ENCODE results near the gene AHI1. TPM values are rescaled to one million over a fixed set of nuclear protein-coding genes. Genes with fewer than 3 reads are reported as not detected.

AHI1 gene
- total RNA-seq, 1 experiment from 2014 or later: 22.8 TPM

GRCh38 chr6:135411849-135412248, 85.7 kb downstream of the AHI1 start:
- BruUV-seq (replicated peaks): no TSS peak
- Histone ChIP-seq H3K4me3 (ENCODE audit: low read depth, low read length, poor library complexity, severe bottlenecking) (no peak overlapping the region), H3K27me3 (replicated peaks; ENCODE audit: insufficient read depth, low read depth, low read length, poor library complexity) (no peaks in the 10 kb centered on the region), H3K27ac (ENCODE audit: low read depth, low read length, poor library complexity, severe bottlenecking) (no peak overlapping the region), H3K36me3 (ENCODE audit: insufficient read depth, low read length, poor library complexity, severe bottlenecking) (no peaks in the 10 kb centered on the region), H3K9me3 (ENCODE audit: low read depth, low read length, poor library complexity, severe bottlenecking) (no peaks in the 10 kb centered on the region), H3K4me1 (ENCODE audit: insufficient read depth, low read length, poor library complexity, severe bottlenecking) (no peaks in the 10 kb centered on the region)
- TF ChIP-seq CTCF (conservative IDR thresholded peaks at IDR 0.05; ENCODE audit: low read depth, low read length) (no peak), EZH2 (IDR thresholded peaks at IDR 0.05; ENCODE audit: borderline replicate concordance, low read depth, low read length, poor library complexity, severe bottlenecking) (no peak)
- intact Hi-C loops (cut with micrococcal nuclease; ENCODE audit: unreplicated experiment): no loop called here
- ChIA-PET CTCF (no interaction called here), POLR2A (ENCODE audit: low non-redundant PET) (no interaction called here)
- DNase-seq (ENCODE audit: low spot score): no peak

- CTCF ChIA-PET: no interaction called here
- intact Hi-C loops (cut with micrococcal nuclease; ENCODE audit: unreplicated experiment): no loop called here
- no peaks in the 10 kb centered on the region for H3K36me3 ChIP-seq (ENCODE audit: insufficient read depth, low read length, poor library complexity, severe bottlenecking)
- TF ChIP-seq EZH2 (IDR thresholded peaks at IDR 0.05; ENCODE audit: borderline replicate concordance, low read depth, low read length, poor library complexity, severe bottlenecking) (no peak), CTCF (conservative IDR thresholded peaks at IDR 0.05; ENCODE audit: low read depth, low read length) (peak; percentile 33; the same call in 1 of the 2 replicates)
- H3K27me3 ChIP-seq (replicated peaks; ENCODE audit: insufficient read depth, low read depth, low read length, poor library complexity): no peaks in the 10 kb centered on the region
- no peak for DNase-seq (ENCODE audit: low spot score)
- no peak overlapping the region for H3K27ac ChIP-seq (ENCODE audit: low read depth, low read length, poor library complexity, severe bottlenecking)
- H3K4me1 ChIP-seq (ENCODE audit: insufficient read depth, low read length, poor library complexity, severe bottlenecking): no peaks in the 10 kb centered on the region
- H3K4me3 ChIP-seq (ENCODE audit: low read depth, low read length, poor library complexity, severe bottlenecking): no peak overlapping the region
- no TSS peak for BruUV-seq (replicated peaks)
- H3K9me3 ChIP-seq (ENCODE audit: low read depth, low read length, poor library complexity, severe bottlenecking): no peaks in the 10 kb centered on the region
- POLR2A ChIA-PET (ENCODE audit: low non-redundant PET): no interaction called here
Observed at GRCh38 chr6:135411339-135411738, 86.2 kb downstream of the AHI1 start.

GRCh38 chr6:135410856-135411255, 86.7 kb downstream of the AHI1 start:
- Histone ChIP-seq H3K9me3 (ENCODE audit: low read depth, low read length, poor library complexity, severe bottlenecking) (no peaks in the 10 kb centered on the region), H3K4me3 (ENCODE audit: low read depth, low read length, poor library complexity, severe bottlenecking) (no peak overlapping the region), H3K27me3 (replicated peaks; ENCODE audit: insufficient read depth, low read depth, low read length, poor library complexity) (no peaks in the 10 kb centered on the region), H3K27ac (ENCODE audit: low read depth, low read length, poor library complexity, severe bottlenecking) (no peak overlapping the region), H3K4me1 (ENCODE audit: insufficient read depth, low read length, poor library complexity, severe bottlenecking) (no peaks in the 10 kb centered on the region), H3K36me3 (ENCODE audit: insufficient read depth, low read length, poor library complexity, severe bottlenecking) (no peaks in the 10 kb centered on the region)
- intact Hi-C loops (cut with micrococcal nuclease; ENCODE audit: unreplicated experiment): no loop called here
- ChIA-PET CTCF (no interaction called here), POLR2A (ENCODE audit: low non-redundant PET) (no interaction called here)
- TF ChIP-seq CTCF (conservative IDR thresholded peaks at IDR 0.05; ENCODE audit: low read depth, low read length) (no peak), EZH2 (IDR thresholded peaks at IDR 0.05; ENCODE audit: borderline replicate concordance, low read depth, low read length, poor library complexity, severe bottlenecking) (no peak)
- no peak for DNase-seq (ENCODE audit: low spot score)
- BruUV-seq (replicated peaks): no TSS peak
